ENCODE data around the gene TMEM169.
"Not testable (repeated sequence)": the region's sequence is repeated elsewhere in the genome, so short reads cannot be mapped to it uniquely, and the experiment has no call there.

TMEM169 gene

DNA sequence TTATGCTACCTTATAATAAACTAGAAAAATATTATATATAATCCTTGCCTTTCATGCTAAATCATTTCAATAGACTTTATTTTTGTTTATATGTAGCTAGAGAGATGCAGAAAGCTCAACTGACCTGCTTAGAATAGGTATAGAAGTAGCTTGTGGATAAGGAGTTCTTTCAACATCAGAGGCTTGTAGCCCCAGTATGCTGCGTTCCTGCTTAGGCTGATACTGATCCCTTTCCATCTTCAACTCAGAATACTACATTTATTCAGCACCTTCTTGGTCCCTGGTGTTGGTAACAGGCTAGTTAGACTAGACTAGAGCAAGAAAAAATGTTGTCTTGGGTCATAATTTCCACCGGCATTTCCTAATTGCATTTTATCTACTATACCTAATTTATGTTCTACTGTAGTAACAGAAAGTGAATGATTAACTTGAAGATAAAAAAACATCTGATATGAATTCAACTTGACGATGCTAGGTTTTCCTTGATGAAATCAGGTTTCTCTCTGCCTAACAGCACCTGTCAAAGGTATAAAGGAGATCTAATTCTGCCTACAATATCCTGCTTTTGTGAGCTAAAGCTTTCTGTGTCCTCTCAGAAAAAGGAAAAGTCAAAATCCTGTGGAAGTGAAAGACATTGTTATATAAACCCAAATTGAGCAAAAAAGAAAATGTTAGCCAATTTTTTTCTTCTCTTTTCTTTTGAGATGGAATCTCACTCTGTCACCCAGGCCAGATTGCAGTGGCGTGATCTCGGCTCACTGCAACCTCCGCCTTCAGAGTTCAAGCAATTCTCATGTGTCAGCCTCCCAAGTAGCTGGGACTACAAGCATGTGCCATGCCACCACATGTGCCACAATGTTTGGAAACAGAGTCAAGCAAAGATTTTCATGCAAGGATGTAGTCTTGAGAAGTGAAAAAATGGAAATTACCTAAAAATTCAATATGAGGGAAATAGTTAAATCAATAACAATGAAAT lies 5.9 kb upstream of the TMEM169 start:
- TF ChIP-seq, protein P1, sequence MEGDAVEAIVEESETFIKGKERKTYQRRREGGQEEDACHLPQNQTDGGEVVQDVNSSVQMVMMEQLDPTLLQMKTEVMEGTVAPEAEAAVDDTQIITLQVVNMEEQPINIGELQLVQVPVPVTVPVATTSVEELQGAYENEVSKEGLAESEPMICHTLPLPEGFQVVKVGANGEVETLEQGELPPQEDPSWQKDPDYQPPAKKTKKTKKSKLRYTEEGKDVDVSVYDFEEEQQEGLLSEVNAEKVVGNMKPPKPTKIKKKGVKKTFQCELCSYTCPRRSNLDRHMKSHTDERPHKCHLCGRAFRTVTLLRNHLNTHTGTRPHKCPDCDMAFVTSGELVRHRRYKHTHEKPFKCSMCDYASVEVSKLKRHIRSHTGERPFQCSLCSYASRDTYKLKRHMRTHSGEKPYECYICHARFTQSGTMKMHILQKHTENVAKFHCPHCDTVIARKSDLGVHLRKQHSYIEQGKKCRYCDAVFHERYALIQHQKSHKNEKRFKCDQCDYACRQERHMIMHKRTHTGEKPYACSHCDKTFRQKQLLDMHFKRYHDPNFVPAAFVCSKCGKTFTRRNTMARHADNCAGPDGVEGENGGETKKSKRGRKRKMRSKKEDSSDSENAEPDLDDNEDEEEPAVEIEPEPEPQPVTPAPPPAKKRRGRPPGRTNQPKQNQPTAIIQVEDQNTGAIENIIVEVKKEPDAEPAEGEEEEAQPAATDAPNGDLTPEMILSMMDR (IDR thresholded peaks at IDR 0.05; ENCODE audit: low read depth, low read length, missing control alignments): no peak
- H3K4me3 ChIP-seq (replicated peaks; ENCODE audit: low read depth, low read length): no peak overlapping the region
- DNase-seq (ENCODE audit: extremely low read depth, low read depth): no peak

DNA sequence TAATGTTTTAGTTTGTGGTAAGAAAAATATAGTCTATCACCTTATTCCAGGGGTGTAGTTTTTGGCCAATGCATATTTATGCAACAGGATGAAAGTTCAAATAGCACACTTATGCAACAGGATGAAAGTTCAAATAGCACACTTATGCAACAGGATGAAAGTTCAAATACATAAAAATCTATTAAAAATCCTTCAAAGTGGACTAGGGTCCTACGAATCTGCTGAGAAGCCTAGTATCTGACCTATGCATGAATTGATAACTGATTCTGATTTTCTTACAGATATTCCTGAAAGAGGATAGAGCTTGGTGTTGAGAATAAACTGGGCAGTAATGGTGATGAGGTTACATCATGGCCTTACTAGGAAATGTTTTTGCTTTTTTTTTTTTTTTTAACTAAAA lies 2.9 kb upstream of the TMEM169 start:
- no peak overlapping the region for H3K4me3 ChIP-seq (replicated peaks; ENCODE audit: low read depth, low read length)
- no peak for DNase-seq (ENCODE audit: extremely low read depth, low read depth)
- TF ChIP-seq, protein P1 (IDR thresholded peaks at IDR 0.05; ENCODE audit: low read depth, low read length, missing control alignments): no peak

DNA sequence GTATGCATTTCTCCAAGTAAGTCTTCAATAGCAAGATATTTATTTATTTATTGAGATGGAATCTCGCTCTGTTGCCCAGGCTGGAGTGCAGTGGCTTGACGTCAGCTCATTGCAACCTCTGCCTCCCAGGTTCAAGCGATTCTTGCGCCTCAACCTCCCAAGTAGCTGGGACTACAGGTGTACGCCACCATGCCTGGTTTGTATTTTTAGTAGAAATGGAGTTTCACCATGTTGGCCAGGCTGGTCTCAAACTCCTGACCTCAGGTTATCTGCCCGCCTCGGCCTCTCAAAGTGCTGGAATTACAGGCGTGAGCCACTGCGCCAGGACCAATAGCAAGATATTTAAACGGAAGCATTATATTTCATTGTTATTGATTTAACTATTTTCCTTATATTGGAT lies 1.7 kb upstream of the TMEM169 start:
- H3K4me3 ChIP-seq (replicated peaks; ENCODE audit: low read depth, low read length); DNase-seq (ENCODE audit: extremely low read depth, low read depth): not testable (repeated sequence)

DNA sequence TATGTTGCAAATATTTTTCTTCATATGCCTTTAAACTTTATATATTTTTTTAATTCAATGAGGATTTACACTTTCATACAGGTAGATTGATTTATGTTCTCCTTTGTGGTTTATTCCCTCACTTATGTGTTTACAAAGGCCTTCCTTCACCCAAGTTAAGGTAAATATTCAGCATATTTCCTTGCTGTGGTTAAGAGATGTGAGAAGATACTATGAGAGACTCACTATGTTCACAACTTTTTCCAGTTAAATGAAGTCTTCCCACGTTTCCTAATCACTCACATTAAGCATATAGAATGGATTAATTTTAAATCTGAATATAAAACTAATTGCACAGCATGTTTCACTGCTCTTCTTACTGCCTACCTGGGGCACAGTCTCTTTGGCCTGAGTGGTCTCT lies 707 bp upstream of the TMEM169 start:
- no peak for DNase-seq (ENCODE audit: extremely low read depth, low read depth)
- peak overlapping the region; percentile 67 for H3K4me3 ChIP-seq (replicated peaks; ENCODE audit: low read depth, low read length)
- TF ChIP-seq, protein P1 (IDR thresholded peaks at IDR 0.05; ENCODE audit: low read depth, low read length, missing control alignments): no peak

DNA sequence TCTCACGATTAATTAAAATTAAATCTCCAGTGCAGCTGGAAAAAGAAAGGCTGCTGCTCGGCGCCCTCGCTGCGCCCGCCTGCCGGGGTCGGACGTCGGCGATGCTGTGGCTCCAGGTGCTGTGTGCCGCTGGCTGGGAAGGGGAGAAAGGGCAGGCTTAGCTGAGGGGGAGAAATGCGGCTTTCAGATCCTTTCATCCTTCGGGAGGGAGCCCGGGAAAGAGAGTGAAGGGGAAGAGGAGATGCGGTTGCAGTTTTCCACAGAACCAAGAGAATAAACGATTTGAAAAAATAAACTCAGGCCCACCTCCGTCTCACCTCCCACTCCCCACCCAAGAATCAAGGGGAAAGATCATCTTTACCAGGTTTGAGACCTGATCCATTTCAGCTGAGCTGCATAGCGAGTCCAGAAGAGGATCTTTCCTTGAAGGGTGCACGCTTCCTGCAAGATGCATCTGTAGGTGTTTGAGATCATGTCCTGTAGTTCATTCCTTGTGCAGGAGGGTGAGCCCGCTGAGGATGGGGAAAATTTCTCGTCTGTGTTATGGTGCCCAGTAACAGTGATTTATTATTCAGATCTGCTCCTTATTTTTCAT lies 495 bp downstream of the TMEM169 start:
- H3K4me3 ChIP-seq (replicated peaks; ENCODE audit: low read depth, low read length): peak overlapping the region; percentile 67
- DNase-seq (ENCODE audit: extremely low read depth, low read depth): no peak
- TF ChIP-seq, protein P1 (IDR thresholded peaks at IDR 0.05; ENCODE audit: low read depth, low read length, missing control alignments): no peak

DNA sequence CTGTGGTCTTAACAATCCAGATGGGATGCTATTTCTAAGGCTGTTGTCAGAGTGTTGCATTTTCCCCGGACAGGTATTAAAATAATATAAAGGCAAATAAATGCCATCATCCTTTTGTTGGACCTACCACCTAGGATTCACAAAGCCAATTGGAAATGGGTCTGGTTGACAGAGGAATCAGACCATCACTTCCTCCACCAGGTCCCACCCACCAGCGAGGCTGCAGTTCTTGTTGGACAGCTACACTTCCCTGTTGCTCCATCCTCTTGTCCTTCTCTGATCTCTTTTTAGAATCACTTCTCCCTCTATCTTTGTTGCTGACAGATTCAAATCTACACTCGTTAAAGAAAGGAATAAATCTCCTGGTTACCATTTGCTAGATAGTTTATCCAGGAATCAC lies 1.1 kb downstream of the TMEM169 start:
- no peak for DNase-seq (ENCODE audit: extremely low read depth, low read depth)
- no peak overlapping the region for H3K4me3 ChIP-seq (replicated peaks; ENCODE audit: low read depth, low read length)
- TF ChIP-seq, protein P1 (IDR thresholded peaks at IDR 0.05; ENCODE audit: low read depth, low read length, missing control alignments): no peak
